Iris pigment epithelial cell (primary cell): Measurements from ENCODE around the gene HCN1.
"Not testable (repeated sequence)": the region's sequence is repeated elsewhere in the genome, so short reads cannot be mapped to it uniquely, and the experiment has no call there.

Experiments used
- DNase-seq: peaks from one replicate; pipeline ENCODE4 v3.0.0-alpha.2; 2011; ENCODE audit warnings: low read depth

The HCN1 gene

GRCh38 chr5:45417285-45417998 lies 278.7 kb downstream of the HCN1 start:
- no peak for DNase-seq

GRCh38 chr5:45414620-45415573 lies 281.3 kb downstream of the HCN1 start:
- no peak for DNase-seq

- peak; percentile 45 for DNase-seq
These were observed 284.1 kb downstream of the HCN1 start for GRCh38 chr5:45411971-45412612.

- DNase-seq = no peak
These were observed 285.7 kb downstream of the HCN1 start for GRCh38 chr5:45410304-45410995.

GRCh38 chr5:45408067-45408466 lies 288.1 kb downstream of the HCN1 start:
- peak; percentile 17 for DNase-seq

GRCh38 chr5:45402804-45403455 lies 293.2 kb downstream of the HCN1 start:
- no peak for DNase-seq

GRCh38 chr5:45399041-45399440 lies 297.1 kb downstream of the HCN1 start:
- no peak for DNase-seq

GRCh38 chr5:45385321-45386058 lies 310.7 kb downstream of the HCN1 start:
- peak; percentile 89 for DNase-seq

GRCh38 chr5:45383985-45384384 lies 312.2 kb downstream of the HCN1 start:
- no peak for DNase-seq

- DNase-seq = no peak
These were observed 313.6 kb downstream of the HCN1 start for GRCh38 chr5:45382583-45382982.

GRCh38 chr5:45376417-45376816 lies 319.8 kb downstream of the HCN1 start:
- peak; percentile 74 for DNase-seq

- no peak for DNase-seq
These were observed 323.6 kb downstream of the HCN1 start for GRCh38 chr5:45372629-45373028.

- DNase-seq = not testable (repeated sequence)
These were observed 324.8 kb downstream of the HCN1 start for GRCh38 chr5:45371423-45371822.

- DNase-seq = no peak
These were observed 340.8 kb downstream of the HCN1 start for GRCh38 chr5:45355189-45355992.

- DNase-seq = no peak
These were observed 359.7 kb downstream of the HCN1 start for GRCh38 chr5:45336464-45336863.

GRCh38 chr5:45335978-45336377 lies 360.2 kb downstream of the HCN1 start:
- no peak for DNase-seq

- no peak for DNase-seq
These were observed 360.8 kb downstream of the HCN1 start for GRCh38 chr5:45335346-45335745.

GRCh38 chr5:45334939-45335338 lies 361.2 kb downstream of the HCN1 start:
- DNase-seq = no peak

- not testable (repeated sequence) for DNase-seq
These were observed 383.6 kb downstream of the HCN1 start for GRCh38 chr5:45312627-45313026.

- peak; percentile 1 for DNase-seq
These were observed 400.9 kb downstream of the HCN1 start for GRCh38 chr5:45295231-45295630.
